Measurements from ENCODE around the gene NCK2.

Gene NCK2

GRCh38 chr2:105732101-105732500 lies 12.6 kb upstream of the NCK2 start:
- no peaks in the 10 kb centered on the region for H3K36me3 ChIP-seq
- H3K4me1 ChIP-seq: no peaks in the 10 kb centered on the region
- H3K27me3 ChIP-seq: no peaks in the 10 kb centered on the region
- H3K9me3 ChIP-seq: no peaks in the 10 kb centered on the region
- H3K4me3 ChIP-seq (ENCODE audit: low read depth, low read length): no peak overlapping the region
- TF ChIP-seq CTCF (IDR thresholded peaks at IDR 0.05; ENCODE audit: low read depth, low read length): no peak
- no peak for DNase-seq

DNA sequence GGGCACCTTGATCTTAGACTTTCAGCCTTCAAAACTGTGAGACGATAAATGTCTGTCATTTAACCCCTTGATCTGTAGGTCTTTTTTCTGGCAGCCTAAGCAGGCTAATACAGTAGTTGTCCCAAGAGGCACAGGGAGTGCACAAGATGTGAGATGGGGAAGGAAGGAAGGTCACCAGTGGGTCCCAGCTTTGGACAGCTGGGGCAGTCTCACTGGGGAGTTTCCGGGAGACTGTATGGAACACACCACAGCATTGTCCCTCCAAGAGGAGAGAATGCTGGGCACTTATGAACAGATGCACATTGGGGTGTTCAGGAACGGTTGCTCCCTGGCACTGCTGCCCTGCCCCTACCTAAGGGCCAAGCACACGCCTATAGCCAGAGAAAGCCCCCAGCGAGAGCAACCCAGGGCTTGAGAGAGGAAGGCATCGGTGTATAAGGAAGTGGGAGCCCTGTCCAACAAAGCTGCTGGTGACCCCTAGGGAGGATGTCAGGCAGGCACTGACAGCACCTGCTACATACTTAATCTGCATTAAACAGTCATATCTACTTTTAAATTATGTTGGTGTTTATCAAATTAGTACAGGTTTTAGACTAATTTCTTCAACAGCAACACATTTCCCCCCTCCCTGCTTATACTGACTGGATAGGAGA lies 11.6 kb upstream of the NCK2 start:
- H3K36me3 ChIP-seq: no peaks in the 10 kb centered on the region

GRCh38 chr2:105733875-105734274 lies 10.8 kb upstream of the NCK2 start:
- Histone ChIP-seq H3K4me1 (no peaks in the 10 kb centered on the region), H3K4me3 (ENCODE audit: low read depth, low read length) (no peak overlapping the region), H3K27me3 (no peaks in the 10 kb centered on the region), H3K36me3 (no peaks in the 10 kb centered on the region), H3K9me3 (no peaks in the 10 kb centered on the region)
- DNase-seq: no peak
- TF ChIP-seq CTCF (IDR thresholded peaks at IDR 0.05; ENCODE audit: low read depth, low read length): no peak

More for the DNA sequence above, 11.6 kb upstream of the NCK2 start:
- no peaks in the 10 kb centered on the region for H3K27me3 ChIP-seq
- DNase-seq: no peak
- H3K4me3 ChIP-seq (ENCODE audit: low read depth, low read length): no peak overlapping the region
- no peaks in the 10 kb centered on the region for H3K4me1 ChIP-seq
- TF ChIP-seq CTCF (IDR thresholded peaks at IDR 0.05; ENCODE audit: low read depth, low read length): no peak
- H3K9me3 ChIP-seq: no peaks in the 10 kb centered on the region

DNA sequence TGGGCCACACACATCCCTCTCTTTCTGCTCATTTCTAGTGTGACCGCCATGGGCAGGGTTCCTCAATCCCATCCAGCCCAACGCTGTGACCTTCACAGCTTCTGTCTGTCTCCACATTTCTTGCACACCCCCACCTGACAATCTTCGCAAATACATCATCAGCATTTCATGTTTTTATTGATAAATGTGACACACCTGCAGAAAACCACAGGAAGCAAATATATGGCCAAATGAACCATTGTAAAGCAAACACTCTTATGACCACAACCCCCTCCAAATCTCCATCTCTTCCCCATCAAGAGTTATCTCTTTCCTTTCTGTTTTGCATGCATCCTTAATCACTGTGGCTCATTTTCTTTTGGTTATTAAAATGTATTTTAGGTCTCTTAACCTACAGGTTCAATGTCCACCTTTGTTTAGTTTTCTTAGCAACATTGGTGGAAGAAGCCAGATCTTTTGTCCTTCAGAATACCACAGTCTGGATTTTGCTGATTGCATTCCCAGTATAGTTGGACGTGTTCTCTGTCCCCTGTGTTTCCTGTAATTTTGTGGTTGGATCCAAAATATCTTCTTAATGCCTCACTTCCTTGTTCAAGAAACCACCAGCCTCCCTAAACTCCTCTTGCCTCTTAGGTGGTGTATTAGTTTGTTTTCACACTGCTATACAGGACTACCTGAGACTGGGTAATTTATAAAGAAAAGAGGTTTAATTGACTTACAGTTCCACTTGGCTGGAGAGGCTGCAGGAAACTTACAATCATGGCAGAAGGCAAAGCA lies 9.8 kb upstream of the NCK2 start:
- no peaks in the 10 kb centered on the region for H3K36me3 ChIP-seq
- no peak overlapping the region for H3K4me3 ChIP-seq (ENCODE audit: low read depth, low read length)
- H3K4me1 ChIP-seq: no peaks in the 10 kb centered on the region
- no peak for TF ChIP-seq CTCF (IDR thresholded peaks at IDR 0.05; ENCODE audit: low read depth, low read length)
- H3K9me3 ChIP-seq: no peaks in the 10 kb centered on the region
- H3K27me3 ChIP-seq: no peaks in the 10 kb centered on the region
- DNase-seq: no peak

GRCh38 chr2:105736145-105736544 lies 8.6 kb upstream of the NCK2 start:
- Histone ChIP-seq H3K9me3 (no peaks in the 10 kb centered on the region), H3K27me3 (no peaks in the 10 kb centered on the region), H3K4me3 (ENCODE audit: low read depth, low read length) (no peak overlapping the region), H3K4me1 (no peaks in the 10 kb centered on the region), H3K36me3 (no peaks in the 10 kb centered on the region)
- no peak for DNase-seq
- TF ChIP-seq CTCF (IDR thresholded peaks at IDR 0.05; ENCODE audit: low read depth, low read length): no peak

All from BE2C (cell line).